ENCODE measurements around the gene ATF6B. TPM values are rescaled to one million over a fixed set of nuclear protein-coding genes. Genes with fewer than 3 reads are reported as not detected.
"Not testable (repeated sequence)": the region's sequence is repeated elsewhere in the genome, so short reads cannot be mapped to it uniquely, and the experiment has no call there.

Gene ATF6B
- total RNA-seq, 2 experiments from 2014 or later, result 119 to 135 TPM

- H3K4me1 Mint-ChIP-seq, result peaks cover 32% of the 10 kb centered on the region
- ATAC-seq, result no peak
- H3K4me3 Mint-ChIP-seq, result no peak within 1 kb of the TSS
- no peak for DNase-seq
- peaks cover 50% of the 10 kb centered on the region for H3K27me3 Mint-ChIP-seq
- H3K9me3 Mint-ChIP-seq (ENCODE audit: low read depth), result no peaks in the 10 kb centered on the region
- H3K36me3 Mint-ChIP-seq, result peaks cover 1% of the 10 kb centered on the region
- H3K27ac Mint-ChIP-seq, result no peak within 1 kb of the TSS
- CTCF ChIA-PET, result interaction anchor here (1.1 to 1.6 kb wide), 4 partner anchors 21 to 43 kb away, joined by 3 to 5 read pairs (median 3); no protein-coding TSS in a partner anchor
Observed at GRCh38 chr6:32151863-32152768, 24.1 kb upstream of the ATF6B start, which contains the start of gene PRRT1. Gene PRRT1 (minus strand): TSS chr6:32151939. CDS start chr6:32151827, 112 bp downstream.

GRCh38 chr6:32151181-32151862 is 23.3 kb upstream of the ATF6B start:
- H3K27me3 Mint-ChIP-seq, result peaks cover 57% of the 10 kb centered on the region
- no peaks in the 10 kb centered on the region for H3K9me3 Mint-ChIP-seq (ENCODE audit: low read depth)
- H3K27ac Mint-ChIP-seq, result no peak overlapping the region
- no peak overlapping the region for H3K4me3 Mint-ChIP-seq
- DNase-seq, result no peak
- CTCF ChIA-PET, result interaction anchor here (1.4 to 1.6 kb wide), 3 partner anchors 21 to 44 kb away, joined by 3 to 5 read pairs (median 3); no protein-coding TSS in a partner anchor
- ATAC-seq, result no peak
- peaks cover 1% of the 10 kb centered on the region for H3K36me3 Mint-ChIP-seq
- peaks cover 32% of the 10 kb centered on the region for H3K4me1 Mint-ChIP-seq

- Mint-ChIP-seq H3K4me3 (no peak overlapping the region), H3K9me3 (ENCODE audit: low read depth) (no peaks in the 10 kb centered on the region), H3K27me3 (peaks cover 63% of the 10 kb centered on the region), H3K27ac (no peak overlapping the region), H3K4me1 (peaks cover 25% of the 10 kb centered on the region), H3K36me3 (no peaks in the 10 kb centered on the region)
- no peak for DNase-seq
- CTCF ChIA-PET, result interaction anchor here (1.4 kb wide), 1 partner anchor 27 kb away, joined by 3 read pairs; no protein-coding TSS in a partner anchor
- ATAC-seq, result no peak
Observed at GRCh38 chr6:32149932-32150870, 22.2 kb upstream of the ATF6B start.

GRCh38 chr6:32149092-32149755 is 21.2 kb upstream of the ATF6B start:
- no peak for DNase-seq
- Mint-ChIP-seq H3K27ac (peak overlapping the region; percentile 53), H3K9me3 (ENCODE audit: low read depth) (no peaks in the 10 kb centered on the region), H3K27me3 (peaks cover 63% of the 10 kb centered on the region), H3K4me1 (peaks cover 19% of the 10 kb centered on the region), H3K36me3 (no peaks in the 10 kb centered on the region), H3K4me3 (peak overlapping the region; percentile 61)
- peak; percentile 5 for ATAC-seq
- CTCF ChIA-PET, result interaction anchor here (0.8 kb wide), 1 partner anchor 21 kb away, joined by 3 read pairs; the partner anchor contains the start of gene ATF6B

- CTCF ChIA-PET, result interaction anchor here (0.7 to 1.4 kb wide), 3 partner anchors 16 to 240 kb away, joined by 3 to 4 read pairs (median 3); partner anchors contain the start of genes ATF6B and EGFL8
- Mint-ChIP-seq H3K9me3 (ENCODE audit: low read depth) (no peaks in the 10 kb centered on the region), H3K27me3 (peaks cover 63% of the 10 kb centered on the region), H3K36me3 (no peaks in the 10 kb centered on the region), H3K4me1 (peaks cover 17% of the 10 kb centered on the region), H3K4me3 (peak overlapping the region; percentile 61), H3K27ac (peak overlapping the region; percentile 53)
- ATAC-seq (peak; percentile 77), DNase-seq (peak; percentile 74)
Observed at GRCh38 chr6:32148289-32149091, 20.4 kb upstream of the ATF6B start.

- Mint-ChIP-seq H3K4me3 (no peak overlapping the region), H3K27ac (no peak overlapping the region), H3K4me1 (peaks cover 14% of the 10 kb centered on the region), H3K36me3 (no peaks in the 10 kb centered on the region), H3K9me3 (ENCODE audit: low read depth) (no peaks in the 10 kb centered on the region), H3K27me3 (peaks cover 56% of the 10 kb centered on the region)
- ATAC-seq (no peak), DNase-seq (no peak)
- CTCF ChIA-PET, result interaction anchor here (0.7 to 1.4 kb wide), 2 partner anchors 16 to 239 kb away, joined by 3 to 4 read pairs; partner anchors contain the start of gene EGFL8
Observed at GRCh38 chr6:32147401-32148132, 19.5 kb upstream of the ATF6B start.

- no peak overlapping the region for H3K4me3 Mint-ChIP-seq
- no peaks in the 10 kb centered on the region for H3K36me3 Mint-ChIP-seq
- no peak for DNase-seq
- H3K27me3 Mint-ChIP-seq, result peaks cover 52% of the 10 kb centered on the region
- peaks cover 12% of the 10 kb centered on the region for H3K4me1 Mint-ChIP-seq
- H3K27ac Mint-ChIP-seq, result no peak overlapping the region
- no peaks in the 10 kb centered on the region for H3K9me3 Mint-ChIP-seq (ENCODE audit: low read depth)
- ATAC-seq, result no peak
- CTCF ChIA-PET, result interaction anchor here (1.4 kb wide), 1 partner anchor 17 kb away, joined by 4 read pairs; the partner anchor contains the start of gene EGFL8
Observed at GRCh38 chr6:32146687-32147086, 18.6 kb upstream of the ATF6B start.

- no peak overlapping the region for H3K27ac Mint-ChIP-seq
- H3K36me3 Mint-ChIP-seq, result no peaks in the 10 kb centered on the region
- H3K9me3 Mint-ChIP-seq (ENCODE audit: low read depth), result no peaks in the 10 kb centered on the region
- DNase-seq (no peak), ATAC-seq (no peak)
- peaks cover 50% of the 10 kb centered on the region for H3K27me3 Mint-ChIP-seq
- CTCF ChIA-PET, result no interaction called here
- H3K4me1 Mint-ChIP-seq, result peaks cover 12% of the 10 kb centered on the region
- no peak overlapping the region for H3K4me3 Mint-ChIP-seq
Observed at GRCh38 chr6:32146287-32146686, 18.2 kb upstream of the ATF6B start.

- H3K9me3 Mint-ChIP-seq (ENCODE audit: low read depth); H3K36me3 Mint-ChIP-seq; H3K4me3 Mint-ChIP-seq; ATAC-seq; DNase-seq; H3K27ac Mint-ChIP-seq; CTCF ChIA-PET; H3K4me1 Mint-ChIP-seq: not testable (repeated sequence)
- H3K27me3 Mint-ChIP-seq, result peaks cover 36% of the 10 kb centered on the region
Observed at GRCh38 chr6:32144238-32144637, 16.2 kb upstream of the ATF6B start.

GRCh38 chr6:32140420-32141046 is 12.5 kb upstream of the ATF6B start:
- CTCF ChIA-PET, result interaction anchor here (1.2 kb wide), 2 partner anchors 9 to 21 kb away, joined by 3 to 5 read pairs; no protein-coding TSS in a partner anchor
- H3K36me3 Mint-ChIP-seq, result no peaks in the 10 kb centered on the region
- H3K27me3 Mint-ChIP-seq, result peaks cover 6% of the 10 kb centered on the region
- no peaks in the 10 kb centered on the region for H3K4me1 Mint-ChIP-seq
- H3K9me3 Mint-ChIP-seq (ENCODE audit: low read depth), result no peaks in the 10 kb centered on the region
- no peak for DNase-seq
- no peak overlapping the region for H3K27ac Mint-ChIP-seq
- H3K4me3 Mint-ChIP-seq, result no peak overlapping the region
- ATAC-seq, result no peak

- peaks cover 8% of the 10 kb centered on the region for H3K27me3 Mint-ChIP-seq
- no peaks in the 10 kb centered on the region for H3K36me3 Mint-ChIP-seq
- H3K4me3 Mint-ChIP-seq, result no peak overlapping the region
- H3K9me3 Mint-ChIP-seq (ENCODE audit: low read depth), result no peaks in the 10 kb centered on the region
- no peaks in the 10 kb centered on the region for H3K4me1 Mint-ChIP-seq
- CTCF ChIA-PET, result interaction anchor here (2.0 kb wide), 1 partner anchor 56 kb away, joined by 4 read pairs; no protein-coding TSS in a partner anchor
- ATAC-seq, result no peak
- no peak overlapping the region for H3K27ac Mint-ChIP-seq
- DNase-seq, result no peak
Observed at GRCh38 chr6:32139590-32139989, 11.5 kb upstream of the ATF6B start.
